Measurements from ENCODE around the gene MGRN1. TPM values are rescaled to one million over a fixed set of nuclear protein-coding genes. Genes with fewer than 3 reads are reported as not detected.

Gene MGRN1
- total RNA-seq, result 10 to 100 TPM; 32.2 to 73.5 (median 42.9) TPM
- 10 to 100 TPM; 19.2 to 20.3 TPM for polyA plus RNA-seq
- long read RNA-seq, donor 1, full-length matches to known transcripts, result 4 of 13 reads
- long read RNA-seq, donor 1, partial matches to known transcripts, result 2 of 13 reads
- long read RNA-seq, donor 1, other reads (novel, unspliced or antisense), result 7 of 13 reads
- long read RNA-seq, donor 2, full-length matches to known transcripts, result 2 of 12 reads
- long read RNA-seq, donor 2, partial matches to known transcripts, result 2 of 12 reads
- long read RNA-seq, donor 2, other reads (novel, unspliced or antisense), result 8 of 12 reads
- long read RNA-seq, donor 3, full-length matches to known transcripts, result 1 of 6 reads
- long read RNA-seq, donor 3, partial matches to known transcripts, result 2 of 6 reads
- long read RNA-seq, donor 3, other reads (novel, unspliced or antisense), result 3 of 6 reads

DNA sequence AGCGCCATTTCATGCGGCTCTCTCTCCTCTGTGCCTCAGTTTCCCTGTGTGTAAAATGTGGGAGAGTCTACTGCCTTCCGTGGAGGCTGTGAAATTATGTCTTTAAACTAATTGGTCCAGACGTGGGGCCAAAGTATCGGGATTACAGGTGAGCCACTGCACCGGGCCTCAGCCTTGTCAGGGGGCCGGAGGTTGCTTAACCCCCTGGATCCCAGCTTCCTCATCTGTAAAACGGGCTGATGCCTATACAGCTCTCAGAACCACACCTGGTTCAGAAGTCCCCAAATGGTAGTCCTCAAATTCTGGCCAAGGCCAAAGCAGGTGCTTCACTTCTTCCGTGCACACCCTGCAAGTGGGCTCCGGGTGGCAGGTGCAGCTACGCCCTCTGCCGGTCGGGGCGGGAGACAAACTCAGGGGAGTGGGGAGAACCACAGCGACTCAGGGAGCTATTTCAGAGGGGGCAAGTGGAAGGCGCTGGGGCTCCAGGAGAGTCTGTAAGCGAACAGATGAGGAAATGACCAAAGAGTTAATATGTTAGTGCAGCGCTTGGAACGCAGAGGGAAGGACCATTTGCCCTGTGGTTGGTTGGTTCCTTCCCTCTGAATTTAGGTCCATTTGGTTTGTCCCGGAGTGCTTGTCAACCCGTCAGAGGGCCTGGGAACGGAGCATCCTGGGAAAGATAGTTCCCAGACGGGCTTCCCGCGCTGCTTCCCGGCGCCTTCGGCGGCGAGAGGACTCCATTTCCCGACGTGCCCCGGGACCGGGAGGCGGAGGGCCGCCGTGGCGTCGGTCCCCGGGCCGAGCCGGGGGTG, at the start of gene MGRN1:
MGRN1 (plus strand) TSS at position 812 of the 812 bp plus-strand sequence. CDS start 135 bp downstream, outside the sequence.
- H3K4me1 ChIP-seq, result peaks cover 9 to 28% (median 22%) of the 10 kb centered on the region in 9 donors
- no peaks in the 10 kb centered on the region for H3K27me3 ChIP-seq
- peaks cover 0 to 6% (median 0%) of the 10 kb centered on the region in 9 donors for H3K36me3 ChIP-seq
- no peaks in the 10 kb centered on the region for H3K9me3 ChIP-seq
- peak within 1 kb of the TSS; percentile 83 to 100 (median 93) for H3K4me3 ChIP-seq
- WGBS, 2 donors, result 7 to 8% methylated on average over 42 of the region's 42 CpGs
- DNase-seq (peak; percentile 93 to 96), ATAC-seq (peak; percentile 96 to 99 (median 98))
- intact Hi-C loops (cut with DNase I), result loop anchor here in 1 of 10 donors (1.0 kb wide), 1 partner anchor 8 kb away; no protein-coding TSS in a partner anchor
- H3K27ac ChIP-seq, result peak within 1 kb of the TSS; percentile 68 to 99 (median 96)
- TF ChIP-seq, protein P1, sequence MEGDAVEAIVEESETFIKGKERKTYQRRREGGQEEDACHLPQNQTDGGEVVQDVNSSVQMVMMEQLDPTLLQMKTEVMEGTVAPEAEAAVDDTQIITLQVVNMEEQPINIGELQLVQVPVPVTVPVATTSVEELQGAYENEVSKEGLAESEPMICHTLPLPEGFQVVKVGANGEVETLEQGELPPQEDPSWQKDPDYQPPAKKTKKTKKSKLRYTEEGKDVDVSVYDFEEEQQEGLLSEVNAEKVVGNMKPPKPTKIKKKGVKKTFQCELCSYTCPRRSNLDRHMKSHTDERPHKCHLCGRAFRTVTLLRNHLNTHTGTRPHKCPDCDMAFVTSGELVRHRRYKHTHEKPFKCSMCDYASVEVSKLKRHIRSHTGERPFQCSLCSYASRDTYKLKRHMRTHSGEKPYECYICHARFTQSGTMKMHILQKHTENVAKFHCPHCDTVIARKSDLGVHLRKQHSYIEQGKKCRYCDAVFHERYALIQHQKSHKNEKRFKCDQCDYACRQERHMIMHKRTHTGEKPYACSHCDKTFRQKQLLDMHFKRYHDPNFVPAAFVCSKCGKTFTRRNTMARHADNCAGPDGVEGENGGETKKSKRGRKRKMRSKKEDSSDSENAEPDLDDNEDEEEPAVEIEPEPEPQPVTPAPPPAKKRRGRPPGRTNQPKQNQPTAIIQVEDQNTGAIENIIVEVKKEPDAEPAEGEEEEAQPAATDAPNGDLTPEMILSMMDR (IDR thresholded peaks at IDR 0.05), result peak; percentile 86 to 99 (median 93)

DNA sequence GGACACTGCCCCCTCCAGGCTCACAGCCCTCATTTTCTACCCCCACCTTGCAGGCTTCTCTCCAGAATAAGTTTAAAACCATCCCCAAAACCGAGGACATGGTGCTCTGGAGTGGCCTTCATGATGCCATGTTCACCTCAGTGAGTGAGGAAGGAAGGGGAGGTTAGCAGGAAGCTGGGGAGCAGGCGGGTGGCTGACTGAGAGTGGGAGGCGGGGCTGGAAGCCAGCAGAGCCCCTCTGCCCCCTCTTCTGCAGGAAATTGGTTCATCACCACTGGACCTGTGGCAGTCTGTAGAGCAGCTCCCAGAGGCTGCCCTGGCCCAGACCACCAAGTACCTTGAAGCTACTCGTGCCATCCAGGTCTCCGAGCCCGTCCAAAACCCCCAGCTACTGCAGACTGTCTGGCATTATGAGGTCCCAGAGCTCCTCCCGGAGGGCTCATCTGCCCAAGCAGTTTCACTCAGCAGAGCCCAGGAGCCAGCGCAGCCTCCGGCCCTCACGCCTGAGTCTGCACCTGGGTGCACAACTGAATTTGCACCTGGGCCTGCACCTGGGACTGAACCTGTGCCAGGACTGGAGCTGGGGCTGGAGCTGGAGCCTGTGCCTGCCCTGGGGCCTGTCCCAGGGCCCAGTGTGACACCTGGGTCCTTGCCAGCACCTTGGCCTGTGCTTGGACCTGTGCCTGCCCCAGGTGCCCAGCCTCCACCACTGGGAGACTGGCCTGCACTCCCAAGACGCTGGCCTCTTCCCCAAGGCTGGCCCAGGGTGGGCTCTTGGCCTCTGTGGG, 49.5 kb upstream of the MGRN1 start:
- H3K9me3 ChIP-seq, result no peaks in the 10 kb centered on the region
- no peak overlapping the region for H3K27ac ChIP-seq
- ATAC-seq (peak in 2 of 8 donors; percentile 21 to 32), DNase-seq (no peak)
- TF ChIP-seq, protein P1 (IDR thresholded peaks at IDR 0.05), result no peak
- intact Hi-C loops (cut with DNase I), result no loop called here
- H3K4me1 ChIP-seq, result no peaks in the 10 kb centered on the region
- no peaks in the 10 kb centered on the region for H3K27me3 ChIP-seq
- WGBS, 2 donors, result 69 to 82% methylated on average over 11 of the region's 11 CpGs
- no peak overlapping the region for H3K4me3 ChIP-seq
- no peaks in the 10 kb centered on the region for H3K36me3 ChIP-seq

DNA sequence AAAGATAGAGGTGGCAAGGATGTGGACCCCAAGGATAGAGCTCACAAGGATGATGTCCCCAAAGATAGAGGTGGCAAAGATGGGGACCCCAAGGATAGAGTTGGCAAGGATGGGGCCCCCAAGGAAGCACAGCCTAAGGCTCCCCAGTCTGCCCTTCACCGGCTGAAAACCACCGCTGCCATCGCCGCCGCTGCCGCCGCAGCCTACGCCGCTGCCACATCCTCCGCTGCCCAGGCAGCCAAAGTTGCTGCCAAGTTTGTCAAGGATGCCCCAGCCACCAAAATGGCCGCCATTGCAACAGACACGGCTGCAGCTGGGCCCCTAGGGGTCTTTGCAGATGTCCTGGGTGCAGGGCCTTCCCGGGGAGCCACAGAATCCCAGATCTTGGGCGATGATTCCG, 48.6 kb upstream of the MGRN1 start:
- Histone ChIP-seq H3K27ac (no peak overlapping the region), H3K36me3 (no peaks in the 10 kb centered on the region), H3K4me3 (no peak overlapping the region), H3K9me3 (no peaks in the 10 kb centered on the region), H3K27me3 (no peaks in the 10 kb centered on the region), H3K4me1 (no peaks in the 10 kb centered on the region)
- TF ChIP-seq, protein P1 (IDR thresholded peaks at IDR 0.05), result no peak
- intact Hi-C loops (cut with DNase I), result no loop called here
- DNase-seq (no peak), ATAC-seq (no peak)
- WGBS, 2 donors, result 97 to 98% methylated on average over 15 of the region's 15 CpGs
